Spleen (tissue), 7 donors: ENCODE data around the gene TGFA.

ENCODE experiments used
- POLR2A ChIP-seq, 3 donors: fragments of 450-650 bp; IDR thresholded peaks; one replicate each; pipeline ENCODE4 v1.5.1; 2017; ENCODE audit warnings: antibody characterized with exemption in 3 of 3, mild to moderate bottlenecking in 1 of 3
- POLR2AphosphoS5 ChIP-seq, 3 donors: sonication (generic); formaldehyde crosslinking; IDR thresholded peaks; one replicate each; pipeline ENCODE4 v1.5.1; 2017; ENCODE audit warnings: antibody characterized with exemption in 3 of 3
- TF ChIP-seq, protein P1 (sequence below), 11 experiments: fragments of 200-600 bp in 7 of 11; fragments of 450-650 bp in 4 of 11; sonication (generic) in 4 of 11; IDR thresholded peaks in 8 of 11; conservative IDR thresholded peaks in 3 of 11; 1 replicate in 7 of 11; 2 replicates in 4 of 11; pipeline versions ENCODE4 v1.4.0 to v1.8.0; 2016 to 2021; ENCODE audit warnings: antibody characterized with exemption in 11 of 11, inconsistent platforms in 4 of 11, mild to moderate bottlenecking in 1 of 11
- donor health status: DM: no; HTN: no; CAD: no; lungs with moderate emphysema.
- donor health status: DM: no; HTN: no; CAD: no.
- donor health status: DM: no; HTN: no; CAD: no.

DNA sequence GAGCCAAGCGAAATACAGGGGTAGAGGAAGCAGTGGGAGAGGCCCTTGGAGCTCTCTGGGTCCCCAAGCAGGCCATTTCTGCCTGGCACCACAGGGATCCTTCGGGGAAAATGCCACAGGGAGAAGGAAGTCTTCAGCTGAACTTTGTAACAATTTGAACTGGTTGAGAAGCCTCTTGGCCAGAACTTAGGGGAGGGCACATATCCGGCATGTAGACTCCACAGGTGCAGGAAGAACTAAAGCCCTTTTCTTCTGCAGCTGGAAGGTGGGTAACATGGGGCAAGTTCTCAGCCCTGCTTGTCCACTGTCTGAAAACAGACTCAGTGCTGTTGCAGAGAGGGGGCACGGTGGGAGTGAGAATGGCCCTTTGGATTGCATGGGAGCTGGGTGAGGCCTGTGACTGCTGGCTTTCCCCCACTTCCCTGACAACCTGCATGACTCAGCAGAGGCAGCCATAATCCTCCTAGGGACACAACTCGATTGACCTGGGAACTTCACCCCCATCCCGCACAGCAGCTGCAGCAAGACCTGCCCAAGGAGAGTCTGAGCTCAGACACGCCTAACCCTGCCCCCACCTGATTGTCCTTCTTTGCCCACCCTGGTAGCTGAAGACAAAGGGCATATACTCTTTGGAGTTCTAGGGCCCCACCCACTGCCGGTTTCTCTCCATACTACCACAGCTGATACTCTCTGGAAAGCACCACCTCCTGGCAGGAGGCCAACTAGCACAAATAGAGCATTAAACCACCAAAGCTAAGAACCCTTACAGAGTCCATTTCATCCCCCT lies 150.2 kb downstream of the TGFA start:
- TF ChIP-seq, protein P1, sequence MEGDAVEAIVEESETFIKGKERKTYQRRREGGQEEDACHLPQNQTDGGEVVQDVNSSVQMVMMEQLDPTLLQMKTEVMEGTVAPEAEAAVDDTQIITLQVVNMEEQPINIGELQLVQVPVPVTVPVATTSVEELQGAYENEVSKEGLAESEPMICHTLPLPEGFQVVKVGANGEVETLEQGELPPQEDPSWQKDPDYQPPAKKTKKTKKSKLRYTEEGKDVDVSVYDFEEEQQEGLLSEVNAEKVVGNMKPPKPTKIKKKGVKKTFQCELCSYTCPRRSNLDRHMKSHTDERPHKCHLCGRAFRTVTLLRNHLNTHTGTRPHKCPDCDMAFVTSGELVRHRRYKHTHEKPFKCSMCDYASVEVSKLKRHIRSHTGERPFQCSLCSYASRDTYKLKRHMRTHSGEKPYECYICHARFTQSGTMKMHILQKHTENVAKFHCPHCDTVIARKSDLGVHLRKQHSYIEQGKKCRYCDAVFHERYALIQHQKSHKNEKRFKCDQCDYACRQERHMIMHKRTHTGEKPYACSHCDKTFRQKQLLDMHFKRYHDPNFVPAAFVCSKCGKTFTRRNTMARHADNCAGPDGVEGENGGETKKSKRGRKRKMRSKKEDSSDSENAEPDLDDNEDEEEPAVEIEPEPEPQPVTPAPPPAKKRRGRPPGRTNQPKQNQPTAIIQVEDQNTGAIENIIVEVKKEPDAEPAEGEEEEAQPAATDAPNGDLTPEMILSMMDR (IDR thresholded peaks at IDR 0.05 in 8 of 11, conservative IDR thresholded peaks at IDR 0.05 in 3 of 11) = no peak
- TF ChIP-seq POLR2AphosphoS5 (IDR thresholded peaks at IDR 0.05) = no peak
- no peak for TF ChIP-seq POLR2A (IDR thresholded peaks at IDR 0.05)
